ENCODE measurements around the gene LSM5. TPM values are rescaled to one million over a fixed set of nuclear protein-coding genes. Genes with fewer than 3 reads are reported as not detected.
A peak's percentile ranks its signal among the peaks of the same experiment; 100 is the strongest.
"Not testable (repeated sequence)": the region's sequence is repeated elsewhere in the genome, so short reads cannot be mapped to it uniquely, and the experiment has no call there.

Gene LSM5
- total and polyA plus RNA-seq, 4 donors, result 29.7 to 65.0 (median 51.4) TPM

- WGBS (ENCODE audit: insufficient coverage), result 91% methylated on average over 8 of the region's 9 CpGs
- no peaks in the 10 kb centered on the region for H3K36me3 ChIP-seq (ENCODE audit: control insufficient read depth, insufficient read depth, low read length)
- no peak overlapping the region for H3K27ac ChIP-seq (ENCODE audit: low read depth, low read length)
- no peaks in the 10 kb centered on the region for H3K4me1 ChIP-seq (ENCODE audit: control insufficient read depth, insufficient read depth, low read length)
- no peaks in the 10 kb centered on the region for H3K27me3 ChIP-seq (ENCODE audit: control insufficient read depth, insufficient read depth, low read length)
- H3K9me3 ChIP-seq (ENCODE audit: control insufficient read depth, insufficient read depth, low read length), result no peaks in the 10 kb centered on the region
- DNase-seq (ENCODE audit: low read depth in 4 of 6, low spot score in 6 of 6), result no peak
- no peak overlapping the region for H3K4me3 ChIP-seq (ENCODE audit: low read depth, low read length)
These were observed 18.2 kb downstream of the LSM5 start for GRCh38 chr7:32472015-32472414.

GRCh38 chr7:32470871-32471270, 19.3 kb downstream of the LSM5 start:
- WGBS (ENCODE audit: insufficient coverage), result 86% methylated on average over 5 of the region's 5 CpGs
- H3K4me3 ChIP-seq (ENCODE audit: low read depth, low read length), result no peak overlapping the region
- no peaks in the 10 kb centered on the region for H3K27me3 ChIP-seq (ENCODE audit: control insufficient read depth, insufficient read depth, low read length)
- no peak for DNase-seq (ENCODE audit: low read depth in 4 of 6, low spot score in 6 of 6)
- no peaks in the 10 kb centered on the region for H3K9me3 ChIP-seq (ENCODE audit: control insufficient read depth, insufficient read depth, low read length)
- H3K4me1 ChIP-seq (ENCODE audit: control insufficient read depth, insufficient read depth, low read length), result no peaks in the 10 kb centered on the region
- H3K27ac ChIP-seq (ENCODE audit: low read depth, low read length), result no peak overlapping the region
- no peaks in the 10 kb centered on the region for H3K36me3 ChIP-seq (ENCODE audit: control insufficient read depth, insufficient read depth, low read length)

GRCh38 chr7:32470004-32470403, 20.2 kb downstream of the LSM5 start:
- DNase-seq (ENCODE audit: low read depth in 4 of 6, low spot score in 6 of 6); H3K4me3 ChIP-seq (ENCODE audit: low read depth, low read length); H3K4me1 ChIP-seq (ENCODE audit: control insufficient read depth, insufficient read depth, low read length); H3K27me3 ChIP-seq (ENCODE audit: control insufficient read depth, insufficient read depth, low read length); H3K9me3 ChIP-seq (ENCODE audit: control insufficient read depth, insufficient read depth, low read length); H3K36me3 ChIP-seq (ENCODE audit: control insufficient read depth, insufficient read depth, low read length); H3K27ac ChIP-seq (ENCODE audit: low read depth, low read length): not testable (repeated sequence)
- no CpG with 5 or more reads among the region's 2 CpGs for WGBS (ENCODE audit: insufficient coverage)

- H3K27me3 ChIP-seq (ENCODE audit: control insufficient read depth, insufficient read depth, low read length); H3K36me3 ChIP-seq (ENCODE audit: control insufficient read depth, insufficient read depth, low read length); H3K9me3 ChIP-seq (ENCODE audit: control insufficient read depth, insufficient read depth, low read length); H3K27ac ChIP-seq (ENCODE audit: low read depth, low read length); H3K4me1 ChIP-seq (ENCODE audit: control insufficient read depth, insufficient read depth, low read length); DNase-seq (ENCODE audit: low read depth in 4 of 6, low spot score in 6 of 6); H3K4me3 ChIP-seq (ENCODE audit: low read depth, low read length): not testable (repeated sequence)
- no CpG with 5 or more reads among the region's 30 CpGs for WGBS (ENCODE audit: insufficient coverage)
These were observed 25.4 kb downstream of the LSM5 start for GRCh38 chr7:32464641-32465416.

DNA sequence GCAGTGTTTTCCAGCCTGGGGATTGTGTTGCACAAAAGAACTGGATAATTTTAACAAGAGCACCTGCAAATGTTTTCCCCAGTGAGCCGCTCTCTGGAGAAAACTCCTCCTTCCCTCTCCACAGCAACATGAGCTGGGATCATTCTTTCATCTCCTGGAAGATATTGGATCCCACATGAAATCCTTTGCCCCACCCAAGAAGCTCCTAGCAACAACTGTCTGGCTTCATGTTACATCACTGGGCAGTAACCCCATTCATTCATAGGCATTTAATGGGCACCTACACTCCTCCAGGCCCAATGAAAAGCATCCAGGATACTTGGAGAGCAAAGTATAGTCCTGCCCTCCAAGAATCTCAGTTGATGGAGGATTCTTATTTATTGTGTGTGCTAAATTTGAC, 27.2 kb downstream of the LSM5 start:
- Histone ChIP-seq H3K4me3 (ENCODE audit: low read depth, low read length) (no peak overlapping the region), H3K9me3 (ENCODE audit: control insufficient read depth, insufficient read depth, low read length) (no peaks in the 10 kb centered on the region), H3K4me1 (ENCODE audit: control insufficient read depth, insufficient read depth, low read length) (no peaks in the 10 kb centered on the region), H3K36me3 (ENCODE audit: control insufficient read depth, insufficient read depth, low read length) (no peaks in the 10 kb centered on the region), H3K27me3 (ENCODE audit: control insufficient read depth, insufficient read depth, low read length) (no peaks in the 10 kb centered on the region), H3K27ac (ENCODE audit: low read depth, low read length) (no peak overlapping the region)
- DNase-seq (ENCODE audit: low read depth in 4 of 6, low spot score in 6 of 6), result peak in 1 of 6 donors; percentile 29
- 67% methylated on average over 1 of the region's 1 CpG for WGBS (ENCODE audit: insufficient coverage)

DNA sequence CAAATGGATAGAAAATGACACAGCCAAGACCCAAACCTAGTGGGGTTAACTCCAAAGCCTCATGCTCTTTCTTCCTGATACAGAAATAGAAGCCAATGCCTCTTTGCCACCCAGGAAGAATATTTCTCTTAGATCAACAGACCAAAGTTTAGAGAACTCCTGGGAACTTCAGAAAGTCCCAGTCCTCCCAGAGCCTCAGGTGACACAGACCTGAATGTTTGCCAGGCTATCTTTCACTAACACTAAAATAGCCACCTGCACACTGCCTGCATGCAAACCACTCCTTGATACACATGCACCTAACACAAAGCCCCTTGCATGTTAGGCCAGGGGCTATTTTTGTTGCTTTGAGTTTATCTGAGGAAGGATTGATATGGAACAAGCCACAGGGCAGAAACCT, 27.7 kb downstream of the LSM5 start:
- no peaks in the 10 kb centered on the region for H3K27me3 ChIP-seq (ENCODE audit: control insufficient read depth, insufficient read depth, low read length)
- no peaks in the 10 kb centered on the region for H3K9me3 ChIP-seq (ENCODE audit: control insufficient read depth, insufficient read depth, low read length)
- H3K27ac ChIP-seq (ENCODE audit: low read depth, low read length), result no peak overlapping the region
- H3K36me3 ChIP-seq (ENCODE audit: control insufficient read depth, insufficient read depth, low read length), result no peaks in the 10 kb centered on the region
- no peak for DNase-seq (ENCODE audit: low read depth in 4 of 6, low spot score in 6 of 6)
- no peak overlapping the region for H3K4me3 ChIP-seq (ENCODE audit: low read depth, low read length)
- no peaks in the 10 kb centered on the region for H3K4me1 ChIP-seq (ENCODE audit: control insufficient read depth, insufficient read depth, low read length)

- no peak for DNase-seq (ENCODE audit: low read depth in 4 of 6, low spot score in 6 of 6)
- Histone ChIP-seq H3K4me3 (ENCODE audit: low read depth, low read length) (no peak overlapping the region), H3K27ac (ENCODE audit: low read depth, low read length) (no peak overlapping the region), H3K27me3 (ENCODE audit: control insufficient read depth, insufficient read depth, low read length) (no peaks in the 10 kb centered on the region), H3K36me3 (ENCODE audit: control insufficient read depth, insufficient read depth, low read length) (no peaks in the 10 kb centered on the region), H3K9me3 (ENCODE audit: control insufficient read depth, insufficient read depth, low read length) (no peaks in the 10 kb centered on the region), H3K4me1 (ENCODE audit: control insufficient read depth, insufficient read depth, low read length) (no peaks in the 10 kb centered on the region)
- WGBS (ENCODE audit: insufficient coverage), result 79% methylated on average over 2 of the region's 2 CpGs
These were observed 28.7 kb downstream of the LSM5 start for GRCh38 chr7:32461484-32461883.

DNA sequence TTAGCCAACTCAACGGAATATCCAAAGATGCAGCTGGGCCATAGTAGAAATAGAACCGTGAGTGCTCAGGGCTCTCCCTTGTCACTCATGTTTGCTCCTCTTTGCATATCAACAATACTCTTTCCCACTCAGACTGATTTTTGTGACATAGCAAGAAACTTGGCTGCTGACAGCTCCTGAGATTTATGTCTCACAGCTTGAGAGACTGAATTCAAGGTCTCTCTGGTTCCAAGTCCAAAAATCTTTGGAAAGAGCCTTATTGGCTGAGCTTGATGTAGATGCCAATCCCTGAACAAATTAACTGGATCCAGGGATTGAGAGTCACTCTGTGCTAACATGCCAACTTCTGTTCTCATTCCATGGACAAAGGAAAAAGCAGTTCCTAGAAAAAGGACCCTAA, 30.4 kb downstream of the LSM5 start:
- no peak overlapping the region for H3K4me3 ChIP-seq (ENCODE audit: low read depth, low read length)
- 29% methylated on average over 2 of the region's 2 CpGs for WGBS (ENCODE audit: insufficient coverage)
- peak in 1 of 6 donors; percentile 54 for DNase-seq (ENCODE audit: low read depth in 4 of 6, low spot score in 6 of 6)
- no peaks in the 10 kb centered on the region for H3K27me3 ChIP-seq (ENCODE audit: control insufficient read depth, insufficient read depth, low read length)
- H3K4me1 ChIP-seq (ENCODE audit: control insufficient read depth, insufficient read depth, low read length), result no peaks in the 10 kb centered on the region
- H3K36me3 ChIP-seq (ENCODE audit: control insufficient read depth, insufficient read depth, low read length), result no peaks in the 10 kb centered on the region
- no peaks in the 10 kb centered on the region for H3K9me3 ChIP-seq (ENCODE audit: control insufficient read depth, insufficient read depth, low read length)
- no peak overlapping the region for H3K27ac ChIP-seq (ENCODE audit: low read depth, low read length)

- H3K4me3 ChIP-seq (ENCODE audit: low read depth, low read length), result no peak overlapping the region
- DNase-seq (ENCODE audit: low read depth in 4 of 6, low spot score in 6 of 6), result no peak
- 72% methylated on average over 2 of the region's 3 CpGs for WGBS (ENCODE audit: insufficient coverage)
These were observed 32.2 kb downstream of the LSM5 start for GRCh38 chr7:32458025-32458424.

GRCh38 chr7:32453341-32454011, 36.7 kb downstream of the LSM5 start:
- Histone ChIP-seq H3K36me3 (ENCODE audit: control insufficient read depth, insufficient read depth, low read length) (no peaks in the 10 kb centered on the region), H3K27me3 (ENCODE audit: control insufficient read depth, insufficient read depth, low read length) (no peaks in the 10 kb centered on the region), H3K27ac (ENCODE audit: low read depth, low read length) (no peak overlapping the region), H3K9me3 (ENCODE audit: control insufficient read depth, insufficient read depth, low read length) (no peaks in the 10 kb centered on the region), H3K4me1 (ENCODE audit: control insufficient read depth, insufficient read depth, low read length) (no peaks in the 10 kb centered on the region), H3K4me3 (ENCODE audit: low read depth, low read length) (no peak overlapping the region)
- WGBS (ENCODE audit: insufficient coverage), result 62% methylated on average over 5 of the region's 8 CpGs
- DNase-seq (ENCODE audit: low read depth in 4 of 6, low spot score in 6 of 6), result peak in 4 of 6 donors; percentile 3 to 86 (median 15)

More at GRCh38 chr7:32458025-32458424, 32.2 kb downstream of the LSM5 start:
- Histone ChIP-seq H3K27ac (ENCODE audit: low read depth, low read length) (no peak overlapping the region), H3K27me3 (ENCODE audit: control insufficient read depth, insufficient read depth, low read length) (no peaks in the 10 kb centered on the region), H3K36me3 (ENCODE audit: control insufficient read depth, insufficient read depth, low read length) (no peaks in the 10 kb centered on the region), H3K9me3 (ENCODE audit: control insufficient read depth, insufficient read depth, low read length) (no peaks in the 10 kb centered on the region), H3K4me1 (ENCODE audit: control insufficient read depth, insufficient read depth, low read length) (no peaks in the 10 kb centered on the region)
